C4-2B (cell line): ENCODE measurements around the gene MTO1.

ENCODE experiments used
- CTCF ChIP-seq: fragments of 450-650 bp; conservative IDR thresholded peaks from 2 replicates; pipeline ENCODE4 v1.5.1; 2017; ENCODE audit warnings: mild to moderate bottlenecking
- ZFX ChIP-seq: fragments of 450-650 bp; IDR thresholded peaks from 2 replicates; pipeline ENCODE4 v1.6.1; 2017

- TF ChIP-seq CTCF (no peak), ZFX (no peak)
Observed at GRCh38 chr6:73547036-73547435, 85.5 kb downstream of the MTO1 start.
